Esophagus squamous epithelium (tissue), 4 donors: ENCODE measurements around the gene VEPH1.

Experiments used
- POLR2A ChIP-seq, 4 donors: fragments of 450-650 bp; IDR thresholded peaks; one replicate each; pipeline ENCODE4 v1.6.1; 2017; ENCODE audit warnings: antibody characterized with exemption in 4 of 4, mild to moderate bottlenecking in 4 of 4, moderate library complexity in 3 of 4
- TF ChIP-seq, protein P1 (sequence below), 6 experiments: fragments of 450-650 bp in 4 of 6; fragments of 200-600 bp in 2 of 6; sonication (generic) in 2 of 6; IDR thresholded peaks; one replicate each; pipeline ENCODE4 v1.5.1; 2016 to 2019; ENCODE audit warnings: antibody characterized with exemption in 6 of 6, mild to moderate bottlenecking in 4 of 6, moderate library complexity in 4 of 6

DNA sequence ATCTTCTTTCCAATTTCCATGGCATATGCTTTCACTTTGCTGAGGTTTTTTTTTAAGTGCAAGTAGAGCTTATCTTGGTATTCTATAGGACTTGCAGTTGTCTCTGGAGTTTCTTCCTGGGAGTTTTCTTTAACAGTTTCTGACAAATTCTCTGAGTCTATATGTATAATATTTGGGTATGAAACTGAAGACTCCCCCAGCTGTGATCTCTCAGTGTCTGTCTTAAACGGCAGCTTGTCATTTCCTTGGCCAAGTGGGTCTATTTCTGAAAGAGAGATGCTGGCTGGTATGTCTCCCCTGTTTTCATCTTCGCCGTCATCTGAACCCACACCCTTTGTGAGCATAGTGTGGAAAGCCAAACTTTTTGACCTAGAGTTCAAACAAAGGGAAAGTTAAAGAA, 139.8 kb downstream of the VEPH1 start:
- TF ChIP-seq POLR2A (IDR thresholded peaks at IDR 0.05) = no peak
- TF ChIP-seq, protein P1, sequence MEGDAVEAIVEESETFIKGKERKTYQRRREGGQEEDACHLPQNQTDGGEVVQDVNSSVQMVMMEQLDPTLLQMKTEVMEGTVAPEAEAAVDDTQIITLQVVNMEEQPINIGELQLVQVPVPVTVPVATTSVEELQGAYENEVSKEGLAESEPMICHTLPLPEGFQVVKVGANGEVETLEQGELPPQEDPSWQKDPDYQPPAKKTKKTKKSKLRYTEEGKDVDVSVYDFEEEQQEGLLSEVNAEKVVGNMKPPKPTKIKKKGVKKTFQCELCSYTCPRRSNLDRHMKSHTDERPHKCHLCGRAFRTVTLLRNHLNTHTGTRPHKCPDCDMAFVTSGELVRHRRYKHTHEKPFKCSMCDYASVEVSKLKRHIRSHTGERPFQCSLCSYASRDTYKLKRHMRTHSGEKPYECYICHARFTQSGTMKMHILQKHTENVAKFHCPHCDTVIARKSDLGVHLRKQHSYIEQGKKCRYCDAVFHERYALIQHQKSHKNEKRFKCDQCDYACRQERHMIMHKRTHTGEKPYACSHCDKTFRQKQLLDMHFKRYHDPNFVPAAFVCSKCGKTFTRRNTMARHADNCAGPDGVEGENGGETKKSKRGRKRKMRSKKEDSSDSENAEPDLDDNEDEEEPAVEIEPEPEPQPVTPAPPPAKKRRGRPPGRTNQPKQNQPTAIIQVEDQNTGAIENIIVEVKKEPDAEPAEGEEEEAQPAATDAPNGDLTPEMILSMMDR (IDR thresholded peaks at IDR 0.05) = no peak
